HUES64 (cell line): ENCODE measurements around the gene TMBIM1.

Source experiments
- H3K27ac ChIP-seq: 2 replicates; pipeline ENCODE4 v1.7.0; 2013; ENCODE audit warnings: low read depth, low read length, inconsistent platforms
- H3K27me3 ChIP-seq: 2 replicates; pipeline ENCODE4 v1.6.1; 2013; ENCODE audit warnings: mild to moderate bottlenecking, low read length; ENCODE audit not compliant: insufficient read depth
- H3K36me3 ChIP-seq: 2 replicates; pipeline ENCODE4 v1.6.1; 2013; ENCODE audit warnings: mild to moderate bottlenecking, low read length; ENCODE audit not compliant: insufficient read depth
- H3K4me1 ChIP-seq: 2 replicates; pipeline ENCODE4 v1.6.1; 2013; ENCODE audit warnings: mild to moderate bottlenecking, low read length, moderate library complexity; ENCODE audit not compliant: insufficient read depth
- H3K4me3 ChIP-seq: 2 replicates; pipeline ENCODE4 v1.5.1; 2013; ENCODE audit warnings: mild to moderate bottlenecking, low read length, moderate library complexity
- H3K9ac ChIP-seq: 2 replicates; pipeline ENCODE4 v1.6.1; 2013; ENCODE audit warnings: mild to moderate bottlenecking, low read depth, low read length
- H3K9me3 ChIP-seq: 2 replicates; pipeline ENCODE4 v1.6.1; 2013; ENCODE audit warnings: low read depth, low read length; ENCODE audit not compliant: insufficient read depth
- WGBS: fragments of 150-250, 120-280 bp; methylation state at CpG from one replicate; pipeline ENCODE4 v1.1.7; 2013; ENCODE audit warnings: missing lambda C conversion rate; 5-methylcytosine and 5-hydroxymethylcytosine counted together

Gene TMBIM1

DNA sequence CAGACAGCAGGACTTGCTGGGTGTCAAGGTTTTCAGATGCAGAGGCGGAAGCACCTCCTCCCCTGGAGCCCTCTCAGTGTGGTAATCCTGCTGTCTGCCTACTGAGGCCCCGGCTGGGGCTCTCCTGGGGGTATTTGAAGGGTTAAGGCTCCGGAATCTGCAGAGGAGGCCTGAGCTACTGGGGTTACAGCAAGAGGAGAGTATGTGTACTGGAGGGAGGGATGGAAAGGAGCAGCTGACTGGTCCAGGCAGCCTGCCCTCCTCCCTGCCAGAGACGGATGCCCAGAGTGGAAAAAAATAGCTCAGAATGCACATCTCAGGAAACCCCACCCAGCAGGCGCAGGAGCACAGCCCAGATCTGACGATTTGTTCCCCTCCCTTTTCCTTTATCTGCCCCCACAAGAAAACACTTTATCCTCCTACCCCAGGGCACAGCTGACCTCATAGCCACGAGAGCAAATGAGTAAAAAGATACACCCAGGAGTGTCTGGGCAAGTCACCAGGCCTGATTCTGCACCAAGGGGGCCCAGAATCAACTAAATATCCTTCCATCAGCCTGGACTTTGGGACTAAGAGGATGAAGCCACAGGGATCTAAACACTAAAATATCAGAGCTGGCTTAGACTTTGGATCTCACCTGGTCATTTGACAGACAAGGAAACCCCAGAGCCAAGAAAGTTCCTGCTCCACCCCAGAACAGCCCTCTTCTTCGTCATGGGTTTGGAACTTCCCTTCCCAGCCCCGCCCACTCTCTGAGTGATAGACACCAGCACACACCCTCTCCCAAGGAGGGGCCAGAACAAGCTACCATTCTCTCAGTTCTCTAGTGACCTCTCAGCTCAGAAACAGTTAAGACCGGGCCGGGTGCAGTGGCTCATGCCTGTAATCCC, 5.5 kb downstream of the TMBIM1 start:
- no peaks in the 10 kb centered on the region for H3K9me3 ChIP-seq
- WGBS: 41% methylated on average over 11 of the region's 11 CpGs
- H3K36me3 ChIP-seq: no peaks in the 10 kb centered on the region
- H3K9ac ChIP-seq: no peak overlapping the region
- peak overlapping the region; percentile 21; the same call in 1 of the 2 replicates for H3K27ac ChIP-seq
- peaks cover 9% of the 10 kb centered on the region; the same call in 1 of the 2 replicates for H3K4me1 ChIP-seq
- no peaks in the 10 kb centered on the region for H3K27me3 ChIP-seq
- no peak overlapping the region for H3K4me3 ChIP-seq

DNA sequence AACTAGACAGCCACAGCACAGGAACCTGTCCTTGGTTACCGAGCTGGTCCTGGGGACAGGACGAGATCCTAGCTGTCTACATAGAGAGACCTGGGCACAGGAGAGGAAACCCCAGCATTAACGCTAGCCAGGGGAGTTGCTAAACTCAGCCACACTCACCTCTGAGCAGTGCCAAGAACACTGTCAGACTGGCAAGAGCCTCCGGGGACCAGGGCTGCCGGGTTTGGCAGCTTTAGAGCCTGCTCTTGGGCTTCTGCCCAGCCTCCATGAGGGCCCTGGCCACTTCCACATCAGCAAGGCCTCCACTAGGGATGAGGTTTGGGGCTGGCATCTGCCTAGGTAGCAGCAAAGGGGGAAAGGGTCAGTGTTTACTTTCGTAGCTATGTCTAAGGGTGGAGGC, 6.7 kb downstream of the TMBIM1 start:
- WGBS: 95% methylated on average over 6 of the region's 6 CpGs
- no peaks in the 10 kb centered on the region for H3K9me3 ChIP-seq
- no peak overlapping the region for H3K27ac ChIP-seq
- no peaks in the 10 kb centered on the region for H3K36me3 ChIP-seq
- H3K27me3 ChIP-seq: no peaks in the 10 kb centered on the region
- peaks cover 9% of the 10 kb centered on the region; the same call in 1 of the 2 replicates for H3K4me1 ChIP-seq
- no peak overlapping the region for H3K9ac ChIP-seq
- no peak overlapping the region for H3K4me3 ChIP-seq

GRCh38 chr2:218284106-218284811, 8.0 kb downstream of the TMBIM1 start:
- Histone ChIP-seq H3K27me3 (no peaks in the 10 kb centered on the region), H3K36me3 (peaks cover 7% of the 10 kb centered on the region; the same call in 1 of the 2 replicates), H3K9ac (no peak overlapping the region), H3K9me3 (no peaks in the 10 kb centered on the region), H3K27ac (no peak overlapping the region), H3K4me1 (peaks cover 9% of the 10 kb centered on the region; the same call in 1 of the 2 replicates), H3K4me3 (no peak overlapping the region)
- WGBS: 89% methylated on average over 16 of the region's 16 CpGs

DNA sequence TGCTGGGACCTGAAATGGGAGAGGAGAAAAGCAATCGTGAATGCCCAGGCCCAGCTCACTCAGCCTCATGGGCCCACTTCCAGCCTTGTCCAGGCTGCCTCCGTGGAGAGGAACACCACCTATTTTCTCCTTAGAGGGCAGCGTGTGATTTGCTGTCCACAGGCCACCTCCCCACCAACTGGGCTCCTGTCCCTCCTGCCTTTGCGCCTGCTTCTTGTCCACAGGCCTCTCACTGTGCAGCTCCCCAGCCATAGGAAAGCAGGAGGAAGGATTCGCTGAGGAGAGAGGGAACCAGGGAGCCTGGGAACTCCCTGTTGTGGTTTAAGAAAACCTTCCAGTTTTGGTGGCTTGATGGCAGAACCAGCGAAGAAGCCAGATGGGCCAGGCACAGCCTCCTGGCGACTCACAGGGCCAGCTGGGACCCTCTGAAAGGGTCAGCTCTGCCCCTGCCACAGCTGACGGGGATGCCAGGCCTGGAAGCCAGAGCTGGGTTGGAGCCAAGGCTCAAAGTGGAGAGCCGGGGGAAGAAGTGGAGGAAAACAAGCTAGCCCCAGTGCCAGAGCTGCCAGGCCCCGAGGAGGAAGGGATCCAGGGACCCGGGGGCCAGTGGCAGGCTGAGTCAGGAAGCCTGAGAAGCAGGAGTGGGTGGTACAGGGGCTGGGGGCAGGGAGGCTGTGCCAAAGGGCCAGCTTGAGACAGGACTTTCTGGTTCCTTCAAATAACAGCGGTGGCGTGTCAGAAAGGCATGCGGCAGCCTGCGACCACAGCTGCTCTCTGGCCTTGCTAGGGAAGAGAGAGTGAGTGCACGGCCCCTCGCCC, 9.9 kb downstream of the TMBIM1 start:
- Histone ChIP-seq H3K27me3 (no peaks in the 10 kb centered on the region), H3K36me3 (peaks cover 16% of the 10 kb centered on the region), H3K4me3 (no peak overlapping the region), H3K9me3 (no peaks in the 10 kb centered on the region), H3K9ac (no peak overlapping the region), H3K4me1 (peaks cover 9% of the 10 kb centered on the region; the same call in 1 of the 2 replicates), H3K27ac (no peak overlapping the region)
- WGBS: 93% methylated on average over 16 of the region's 17 CpGs

DNA sequence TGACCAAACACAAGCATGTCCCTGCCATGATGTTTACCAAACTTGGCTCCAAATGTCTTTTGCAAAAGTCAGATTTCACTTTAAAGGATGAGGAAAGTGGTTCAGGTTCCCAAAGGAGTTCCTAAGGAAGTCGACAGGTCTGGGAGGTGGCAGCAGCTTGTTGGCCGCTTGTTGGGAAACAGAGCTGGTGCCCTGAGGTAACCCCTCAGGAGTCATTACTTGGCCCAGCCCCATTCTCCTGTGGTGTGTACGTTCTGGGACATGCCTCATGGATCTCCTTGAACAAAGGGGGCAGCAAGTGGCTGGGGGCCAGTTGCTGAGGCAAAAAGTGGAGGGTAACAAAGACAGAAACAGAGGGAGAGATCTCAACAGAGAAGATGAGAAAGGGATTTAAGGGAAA, 10.9 kb downstream of the TMBIM1 start:
- Histone ChIP-seq H3K9me3 (no peaks in the 10 kb centered on the region), H3K27me3 (no peaks in the 10 kb centered on the region), H3K4me3 (no peak overlapping the region), H3K27ac (no peak overlapping the region), H3K9ac (no peak overlapping the region), H3K4me1 (peaks cover 4% of the 10 kb centered on the region; the same call in 1 of the 2 replicates), H3K36me3 (peaks cover 25% of the 10 kb centered on the region)
- 89% methylated on average over 3 of the region's 3 CpGs for WGBS

- Histone ChIP-seq H3K9me3 (no peaks in the 10 kb centered on the region), H3K27ac (no peak overlapping the region), H3K4me3 (no peak overlapping the region), H3K4me1 (no peaks in the 10 kb centered on the region), H3K36me3 (peaks cover 36% of the 10 kb centered on the region), H3K27me3 (no peaks in the 10 kb centered on the region), H3K9ac (no peak overlapping the region)
- WGBS: 96% methylated on average over 14 of the region's 14 CpGs
These were observed 11.9 kb downstream of the TMBIM1 start for GRCh38 chr2:218280260-218280870.

- Histone ChIP-seq H3K9me3 (no peaks in the 10 kb centered on the region), H3K4me3 (no peak overlapping the region), H3K4me1 (no peaks in the 10 kb centered on the region), H3K27me3 (no peaks in the 10 kb centered on the region), H3K9ac (no peak overlapping the region), H3K27ac (no peak overlapping the region), H3K36me3 (peaks cover 52% of the 10 kb centered on the region)
- WGBS: 93% methylated on average over 16 of the region's 16 CpGs
These were observed 13.6 kb downstream of the TMBIM1 start for GRCh38 chr2:218278531-218279360.

- Histone ChIP-seq H3K36me3 (peaks cover 54% of the 10 kb centered on the region), H3K27me3 (no peaks in the 10 kb centered on the region), H3K4me3 (no peak overlapping the region), H3K27ac (no peak overlapping the region), H3K9ac (no peak overlapping the region), H3K4me1 (no peaks in the 10 kb centered on the region), H3K9me3 (no peaks in the 10 kb centered on the region)
- WGBS: 85% methylated on average over 7 of the region's 7 CpGs
These were observed 14.4 kb downstream of the TMBIM1 start for GRCh38 chr2:218277921-218278320.

DNA sequence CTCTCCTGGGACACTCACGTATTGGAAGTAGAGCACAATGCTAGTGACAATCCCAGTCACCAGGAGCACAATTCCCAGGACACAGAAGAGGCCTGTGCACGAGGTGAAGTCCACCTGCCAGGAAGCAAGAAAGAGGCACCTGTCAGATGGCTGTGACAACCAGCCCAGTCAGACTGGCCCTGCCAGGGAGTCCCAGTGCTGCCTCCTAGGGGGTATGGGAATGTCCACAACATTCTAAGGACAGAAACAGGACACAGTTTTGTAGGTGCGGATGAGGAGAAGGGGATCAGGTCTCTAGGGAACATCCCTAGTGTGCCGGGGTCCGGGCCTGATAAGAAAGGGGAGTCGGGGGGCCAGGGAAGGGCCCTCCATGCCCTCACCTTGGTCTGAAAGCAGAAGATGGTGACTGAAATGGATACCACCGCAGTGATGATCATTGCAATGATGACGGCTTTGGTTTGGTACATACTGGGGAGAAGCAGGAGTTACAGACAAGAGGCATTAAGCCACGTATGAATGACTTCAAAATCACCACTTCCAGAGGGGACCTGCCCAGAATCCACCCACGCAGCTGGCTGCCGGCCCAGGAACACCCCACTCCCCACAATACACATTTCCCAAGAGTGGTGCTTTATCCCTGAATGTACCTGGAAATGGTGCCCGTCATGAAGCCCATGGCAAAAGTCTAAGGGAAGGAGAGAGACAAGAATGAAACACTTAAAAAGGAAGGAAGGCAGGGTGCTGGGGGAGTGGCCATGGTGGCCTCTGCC, 15.1 kb downstream of the TMBIM1 start:
- Histone ChIP-seq H3K9me3 (no peaks in the 10 kb centered on the region), H3K27me3 (no peaks in the 10 kb centered on the region), H3K36me3 (peaks cover 54% of the 10 kb centered on the region), H3K4me1 (no peaks in the 10 kb centered on the region), H3K9ac (no peak overlapping the region), H3K27ac (no peak overlapping the region), H3K4me3 (no peak overlapping the region)
- WGBS: 90% methylated on average over 12 of the region's 12 CpGs
